ENCODE results near the gene PLAU. TPM values are rescaled to one million over a fixed set of nuclear protein-coding genes. Genes with fewer than 3 reads are reported as not detected.

The PLAU gene
- total and polyA plus RNA-seq, 2 of the 13 experiments (the other 11 are each of a cell fraction or from before 2014, with no cell fraction given) = 0.45 to 11.2 TPM

DNA sequence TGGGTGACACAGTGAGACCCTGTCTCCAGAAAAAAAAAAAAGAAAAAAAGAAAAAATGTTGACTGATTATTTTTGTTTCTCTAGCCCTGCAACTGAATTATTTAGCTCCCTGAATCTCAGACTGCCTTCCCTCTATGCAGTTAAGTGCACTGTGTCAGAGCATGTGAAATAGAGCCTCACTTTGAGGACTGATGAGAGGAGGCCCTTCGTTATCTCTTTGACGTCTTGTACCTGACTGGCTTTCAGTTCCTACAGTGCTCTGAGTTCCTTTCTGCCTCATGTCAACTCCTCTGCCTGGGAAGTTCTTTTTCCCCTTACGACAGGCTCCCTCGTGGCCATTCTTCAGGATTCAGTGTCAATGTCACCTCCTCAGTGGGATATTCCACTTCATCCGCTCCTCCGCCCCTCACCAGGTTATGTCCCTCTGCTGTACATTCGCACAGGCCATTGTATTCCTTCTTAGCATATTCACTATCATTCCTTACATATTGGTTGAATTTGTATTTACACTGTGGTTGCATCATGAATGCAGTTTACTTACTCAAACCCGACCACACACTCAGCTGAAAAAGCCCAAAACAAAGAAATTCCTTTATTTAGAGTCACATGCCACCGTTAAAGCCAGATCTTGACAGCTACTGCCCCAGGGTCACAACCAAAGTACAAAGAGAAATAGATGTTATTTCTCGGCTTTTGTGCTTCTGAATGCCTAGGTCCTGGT, 18.5 kb upstream of the PLAU start (continued):
- TF ChIP-seq, protein P1, sequence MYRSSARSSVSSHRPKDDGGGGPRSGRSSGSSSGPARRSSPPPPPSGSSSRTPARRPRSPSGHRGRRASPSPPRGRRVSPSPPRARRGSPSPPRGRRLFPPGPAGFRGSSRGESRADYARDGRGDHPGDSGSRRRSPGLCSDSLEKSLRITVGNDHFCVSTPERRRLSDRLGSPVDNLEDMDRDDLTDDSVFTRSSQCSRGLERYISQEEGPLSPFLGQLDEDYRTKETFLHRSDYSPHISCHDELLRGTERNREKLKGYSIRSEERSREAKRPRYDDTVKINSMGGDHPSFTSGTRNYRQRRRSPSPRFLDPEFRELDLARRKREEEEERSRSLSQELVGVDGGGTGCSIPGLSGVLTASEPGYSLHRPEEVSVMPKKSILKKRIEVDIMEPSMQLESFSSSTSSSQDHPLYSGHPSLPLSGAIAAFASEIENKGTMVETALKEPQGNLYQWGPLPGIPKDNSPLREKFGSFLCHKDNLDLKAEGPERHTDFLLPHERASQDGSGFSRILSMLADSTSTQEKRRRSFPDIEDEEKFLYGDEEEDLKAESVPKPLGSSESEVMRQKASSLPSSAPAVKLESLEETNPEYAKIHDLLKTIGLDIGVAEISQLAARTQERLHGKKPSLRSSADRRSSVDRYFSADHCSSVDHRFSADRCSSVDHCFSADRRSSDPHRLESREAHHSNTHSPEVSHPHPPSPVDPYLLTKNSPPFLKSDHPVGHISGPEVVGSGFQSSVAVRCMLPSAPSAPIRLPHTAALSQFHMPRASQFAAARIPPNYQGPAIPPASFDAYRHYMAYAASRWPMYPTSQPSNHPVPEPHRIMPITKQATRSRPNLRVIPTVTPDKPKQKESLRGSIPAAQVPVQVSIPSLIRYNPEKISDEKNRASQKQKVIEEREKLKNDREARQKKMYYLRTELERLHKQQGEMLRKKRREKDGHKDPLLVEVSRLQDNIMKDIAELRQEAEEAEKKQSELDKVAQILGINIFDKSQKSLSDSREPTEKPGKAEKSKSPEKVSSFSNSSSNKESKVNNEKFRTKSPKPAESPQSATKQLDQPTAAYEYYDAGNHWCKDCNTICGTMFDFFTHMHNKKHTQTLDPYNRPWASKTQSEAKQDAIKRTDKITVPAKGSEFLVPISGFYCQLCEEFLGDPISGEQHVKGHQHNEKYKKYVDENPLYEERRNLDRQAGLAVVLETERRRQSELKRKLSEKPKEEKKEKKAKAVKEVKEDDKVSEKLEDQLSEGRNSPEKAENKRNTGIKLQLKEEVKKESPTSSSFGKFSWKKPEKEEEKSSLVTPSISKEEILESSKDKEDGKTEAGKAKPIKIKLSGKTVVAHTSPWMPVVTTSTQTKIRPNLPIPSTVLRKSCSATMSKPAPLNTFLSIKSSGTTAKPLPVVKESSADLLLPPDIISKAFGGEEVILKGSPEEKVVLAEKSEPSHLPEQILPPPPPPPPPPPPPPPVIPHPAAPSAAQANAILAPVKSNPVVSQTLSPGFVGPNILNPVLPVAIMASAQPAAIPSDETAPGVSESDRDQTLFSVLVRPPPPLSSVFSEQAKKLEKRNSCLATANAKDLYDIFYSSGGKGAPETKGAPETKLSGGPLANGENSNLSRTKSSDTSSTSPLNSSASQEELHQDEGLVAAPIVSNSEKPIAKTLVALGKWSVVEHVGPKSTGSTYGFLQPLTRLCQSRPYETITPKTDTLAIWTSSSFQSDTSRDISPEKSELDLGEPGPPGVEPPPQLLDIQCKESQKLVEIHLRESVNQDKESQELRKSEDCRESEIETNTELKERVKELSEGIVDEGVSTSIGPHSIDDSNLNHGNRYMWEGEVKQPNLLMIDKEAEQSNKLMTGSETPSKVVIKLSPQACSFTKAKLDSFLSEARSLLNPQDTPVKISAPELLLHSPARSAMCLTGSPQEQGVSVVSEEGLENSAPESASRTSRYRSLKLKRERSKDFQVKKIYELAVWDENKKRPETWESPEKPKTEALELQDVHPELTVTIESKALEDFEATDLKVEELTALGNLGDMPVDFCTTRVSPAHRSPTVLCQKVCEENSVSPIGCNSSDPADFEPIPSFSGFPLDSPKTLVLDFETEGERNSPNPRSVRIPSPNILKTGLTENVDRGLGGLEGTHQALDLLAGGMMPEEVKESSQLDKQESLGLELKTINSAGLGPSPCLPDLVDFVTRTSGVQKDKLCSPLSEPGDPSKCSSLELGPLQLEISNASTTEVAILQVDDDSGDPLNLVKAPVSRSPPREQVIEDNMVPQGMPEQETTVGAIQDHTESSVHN (CRISPR knock-in tag; IDR thresholded peaks at IDR 0.05) = no peak
- peak; percentile 18; the same call in 1 of the 2 replicates for TF ChIP-seq SOX5 (CRISPR knock-in tag; IDR thresholded peaks at IDR 0.05; ENCODE audit: borderline replicate concordance)
- no peak for TF ChIP-seq PHF21A (CRISPR knock-in tag; IDR thresholded peaks at IDR 0.05)
- no peak for TF ChIP-seq NCOA1 (CRISPR knock-in tag; IDR thresholded peaks at IDR 0.05)
- no peak for TF ChIP-seq ZNF772 (CRISPR knock-in tag; IDR thresholded peaks at IDR 0.05)
- TF ChIP-seq ZNF549 (CRISPR knock-in tag; IDR thresholded peaks at IDR 0.05) = no peak
- TF ChIP-seq, protein P2, sequence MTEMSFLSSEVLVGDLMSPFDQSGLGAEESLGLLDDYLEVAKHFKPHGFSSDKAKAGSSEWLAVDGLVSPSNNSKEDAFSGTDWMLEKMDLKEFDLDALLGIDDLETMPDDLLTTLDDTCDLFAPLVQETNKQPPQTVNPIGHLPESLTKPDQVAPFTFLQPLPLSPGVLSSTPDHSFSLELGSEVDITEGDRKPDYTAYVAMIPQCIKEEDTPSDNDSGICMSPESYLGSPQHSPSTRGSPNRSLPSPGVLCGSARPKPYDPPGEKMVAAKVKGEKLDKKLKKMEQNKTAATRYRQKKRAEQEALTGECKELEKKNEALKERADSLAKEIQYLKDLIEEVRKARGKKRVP (CRISPR knock-in tag; IDR thresholded peaks at IDR 0.05) = peak in 1 of 2 experiments; percentile 68; a peak in 1 of 4 replicates
- no peak for TF ChIP-seq JUN (CRISPR knock-in tag; IDR thresholded peaks at IDR 0.05)
